H1 (cell line): Measurements from ENCODE around the gene PRKD1. TPM values are rescaled to one million over a fixed set of nuclear protein-coding genes. Genes with fewer than 3 reads are reported as not detected.

ENCODE experiments used
- CTCF ChIA-PET: fragments of 300-600 bp; sonication (Branson Sonifier 250); formaldehyde crosslinking; loops from one replicate; lab custom pipeline; 2021; ENCODE audit not compliant: partially characterized antibody; lab: Charles Lee
- POLR2A ChIA-PET: fragments of 300-600 bp; sonication (Branson Sonifier 250); formaldehyde crosslinking; loops from one replicate; lab custom pipeline; 2021; ENCODE audit warnings: inconsistent platforms; ENCODE audit not compliant: partially characterized antibody; lab: Charles Lee
- DNase-seq, 2 experiments: peaks; one replicate each; pipeline versions ENCODE4 v3.0.0 to v3.0.0-alpha.2; 2010 to 2022; ENCODE audit warnings: low spot score in 2 of 2, low read depth in 1 of 2, mixed read lengths in 1 of 2
- FAIRE-seq: peaks from 2 replicates; lab custom pipeline; 2011; peaks lifted over from hg19 to GRCh38; lab: Jason Lieb, UNC
- H2AFZ ChIP-seq: 2 replicates; pipeline ENCODE4 v1.8.1; 2012; ENCODE audit warnings: low read length, inconsistent platforms
- H2AK5ac ChIP-seq: 2 replicates; pipeline ENCODE4 v1.6.1; 2013; ENCODE audit warnings: low read depth, low read length
- H2BK120ac ChIP-seq: replicated peaks from 2 replicates; pipeline ENCODE3; 2013; ENCODE audit warnings: low read depth, low read length, inconsistent platforms
- H2BK12ac ChIP-seq: 2 replicates; pipeline ENCODE4 v1.6.1; 2013; ENCODE audit warnings: low read depth, low read length
- H2BK15ac ChIP-seq: 2 replicates; pipeline ENCODE4 v1.6.1; 2013; ENCODE audit warnings: low read length
- H2BK20ac ChIP-seq: 2 replicates; pipeline ENCODE4 v1.6.1; 2013; ENCODE audit warnings: low read length
- H2BK5ac ChIP-seq: 2 replicates; pipeline ENCODE4 v1.6.1; 2013; ENCODE audit warnings: low read depth, low read length
- H3K14ac ChIP-seq: 2 replicates; pipeline ENCODE4 v1.6.1; 2013; ENCODE audit warnings: inconsistent platforms; ENCODE audit not compliant: insufficient read length
- H3K18ac ChIP-seq: 2 replicates; pipeline ENCODE4 v1.6.1; 2013; ENCODE audit warnings: low read length; ENCODE audit errors: extremely low read depth
- H3K23ac ChIP-seq: 2 replicates; pipeline ENCODE4 v1.6.1; 2013; ENCODE audit warnings: inconsistent platforms; ENCODE audit not compliant: insufficient read length
- H3K23me2 ChIP-seq: 2 replicates; pipeline ENCODE4 v1.6.1; 2013; ENCODE audit warnings: low read depth, low read length
- H3K27ac ChIP-seq: 2 replicates; pipeline ENCODE4 v1.6.1; 2011; ENCODE audit warnings: low read depth, low read length, inconsistent platforms
- H3K27me3 ChIP-seq, 4 experiments: replicated peaks in 1 of 4; 1 replicate in 1 of 4; 2 replicates in 3 of 4; pipeline versions ENCODE4 v1.6.1 to v1.8.1; 2011 to 2013; ENCODE audit warnings: low read length in 3 of 4, mild to moderate bottlenecking in 3 of 4, inconsistent platforms in 2 of 4, mixed read lengths in 2 of 4, moderate library complexity in 1 of 4; ENCODE audit not compliant: control insufficient read depth in 3 of 4, insufficient read depth in 3 of 4; ENCODE audit errors: extremely low read depth in 1 of 4
- H3K36me3 ChIP-seq, 4 experiments: 2 replicates each; pipeline versions ENCODE4 v1.6.1 to v1.8.1; 2011 to 2013; ENCODE audit warnings: mild to moderate bottlenecking in 4 of 4, low read length in 3 of 4, moderate library complexity in 2 of 4, control low read depth in 1 of 4, inconsistent platforms in 1 of 4; ENCODE audit not compliant: insufficient read depth in 4 of 4, control insufficient read depth in 2 of 4
- H3K4ac ChIP-seq: replicated peaks from 2 replicates; pipeline ENCODE3; 2013; ENCODE audit warnings: low read length, low read depth, mixed read lengths, inconsistent platforms; ENCODE audit not compliant: insufficient read length
- H3K4me1 ChIP-seq, 4 experiments: replicated peaks in 1 of 4; 1 replicate in 1 of 4; 2 replicates in 3 of 4; pipeline versions ENCODE4 v1.6.1 to v1.8.1; 2011 to 2013; ENCODE audit warnings: low read length in 3 of 4, inconsistent platforms in 2 of 4, mixed read lengths in 1 of 4; ENCODE audit not compliant: insufficient read depth in 4 of 4, control insufficient read depth in 3 of 4
- H3K4me2 ChIP-seq, 2 experiments: 2 replicates each; pipeline versions ENCODE4 v1.6.1 to v1.8.1; 2011 to 2013; ENCODE audit warnings: low read depth in 2 of 2, low read length in 2 of 2, control low read depth in 1 of 2, inconsistent platforms in 1 of 2, mild to moderate bottlenecking in 1 of 2; ENCODE audit not compliant: insufficient read depth in 1 of 2
- H3K4me3 ChIP-seq, 4 experiments: fragments of 200-600, 300-600 bp in 1 of 4; sonication (generic), shearing (Covaris generic), sonication (Bioruptor Twin) in 1 of 4; 2 replicates each; pipeline versions ENCODE4 v1.5.1 to v1.8.1; 2011 to 2016; ENCODE audit warnings: low read length in 4 of 4, low read depth in 3 of 4, control low read depth in 2 of 4, inconsistent platforms in 2 of 4, mild to moderate bottlenecking in 2 of 4, mixed read lengths in 1 of 4, moderate library complexity in 1 of 4; ENCODE audit not compliant: insufficient read depth in 2 of 4; ENCODE audit errors: extremely low read depth in 1 of 4
- H3K56ac ChIP-seq: replicated peaks from 2 replicates; pipeline ENCODE3; 2013; ENCODE audit warnings: low read depth, mild to moderate bottlenecking, mixed read lengths, low read length, inconsistent platforms; ENCODE audit not compliant: insufficient read length
- H3K79me1 ChIP-seq: 2 replicates; pipeline ENCODE4 v1.6.1; 2013; ENCODE audit warnings: low read depth, low read length, control low read depth
- H3K79me2 ChIP-seq, 2 experiments: 2 replicates each; pipeline versions ENCODE4 v1.6.1 to v1.8.1; 2012 to 2013; ENCODE audit warnings: low read length in 2 of 2, mild to moderate bottlenecking in 2 of 2, inconsistent platforms in 1 of 2; ENCODE audit not compliant: insufficient read depth in 2 of 2, control insufficient read depth in 1 of 2
- H3K9ac ChIP-seq, 4 experiments: replicated peaks in 1 of 4; 1 replicate in 1 of 4; 2 replicates in 3 of 4; pipeline versions ENCODE4 v1.6.1 to v1.8.1; 2011 to 2013; ENCODE audit warnings: low read depth in 3 of 4, low read length in 3 of 4, control low read depth in 2 of 4, mild to moderate bottlenecking in 2 of 4, moderate library complexity in 2 of 4, inconsistent platforms in 1 of 4; ENCODE audit errors: extremely low read depth in 1 of 4
- H3K9me3 ChIP-seq, 2 experiments: 2 replicates each; pipeline versions ENCODE4 v1.6.1 to v1.8.1; 2012 to 2013; ENCODE audit warnings: mild to moderate bottlenecking in 2 of 2, moderate library complexity in 2 of 2, control low read depth in 1 of 2, inconsistent platforms in 1 of 2, low read depth in 1 of 2, low read length in 1 of 2, mixed read lengths in 1 of 2; ENCODE audit not compliant: insufficient read depth in 2 of 2
- H4K20me1 ChIP-seq, 2 experiments: replicated peaks in 1 of 2; 2 replicates each; pipeline versions ENCODE3 to v1.8.1; 2011 to 2013; ENCODE audit warnings: inconsistent platforms in 2 of 2, low read length in 2 of 2, mild to moderate bottlenecking in 1 of 2; ENCODE audit not compliant: insufficient read depth in 2 of 2, control insufficient read depth in 1 of 2
- H4K5ac ChIP-seq: 2 replicates; pipeline ENCODE4 v1.6.1; 2013; ENCODE audit warnings: low read length, low read depth, mixed read lengths, inconsistent platforms; ENCODE audit not compliant: insufficient read length
- H4K8ac ChIP-seq: 2 replicates; pipeline ENCODE4 v1.8.0; 2013; ENCODE audit warnings: mild to moderate bottlenecking, moderate library complexity, low read length, inconsistent platforms; ENCODE audit not compliant: insufficient read depth; ENCODE audit errors: extremely low read depth
- H4K91ac ChIP-seq: replicated peaks from 2 replicates; pipeline ENCODE3; 2013; ENCODE audit warnings: low read length, mixed read lengths, inconsistent platforms; ENCODE audit not compliant: insufficient read length
- EGR1 ChIP-seq: IDR thresholded peaks from 2 replicates; pipeline ENCODE4 v1.6.1; 2011; ENCODE audit warnings: low read depth, low read length, borderline replicate concordance
- HDAC2 ChIP-seq, 2 experiments: fragments of 300-600 bp in 1 of 2; sonication (generic) in 1 of 2; IDR thresholded peaks; 2 replicates each; pipeline ENCODE4 v1.6.1; 2011 to 2012; ENCODE audit warnings: low read depth in 2 of 2, low read length in 2 of 2, mild to moderate bottlenecking in 2 of 2, moderate library complexity in 2 of 2, borderline replicate concordance in 1 of 2, inconsistent platforms in 1 of 2
- SUZ12 ChIP-seq: fragments of 200-600 bp; sonication (generic); IDR thresholded peaks from 2 replicates; pipeline ENCODE4 v1.6.1; 2012; ENCODE audit warnings: mild to moderate bottlenecking, inconsistent platforms, low read length, moderate library complexity, mixed read lengths
- WGBS, 2 experiments: shearing (Covaris generic) in 1 of 2; methylation state at CpG; one replicate each; pipeline versions ENCODE4 v1.1.6 to v1.1.7; 2013 to 2015; ENCODE audit warnings: low lambda C conversion rate in 2 of 2, mixed read lengths in 2 of 2, inconsistent platforms in 1 of 2, low coverage in 1 of 2, missing lambda C conversion rate in 1 of 2; ENCODE audit not compliant: insufficient replicate concordance in 2 of 2, insufficient coverage in 1 of 2, insufficient read length in 1 of 2; ENCODE audit errors: extremely low coverage in 1 of 2, missing lambda C conversion rate in 1 of 2; 5-methylcytosine and 5-hydroxymethylcytosine counted together
- polyA plus RNA-seq, 7 experiments: library from polyadenylated mRNA; depleted of rRNA in 3 of 7; stranded (reverse) in 5 of 7; unstranded in 2 of 7; fragments of >200 nt in 5 of 7; fragments of 200-250 nt in 2 of 7; gene quantifications; 1 replicate in 5 of 7; 2 replicates in 1 of 7; 4 replicates in 1 of 7; pipeline versions ENCODE4 v1.2.1 to v1.2.3, GENCODE V29; 2011 to 2013; ENCODE audit warnings: missing spikeins in 2 of 7, mixed read lengths in 2 of 7
- total RNA-seq: library from RNA; stranded (reverse); fragmentation: NEBNext Ultra II Directional; extraction: Animal tissue kit (Norgen Biotek cat#: 25700); gene quantifications from 2 replicates; pipeline ENCODE4 v1.2.1, GENCODE V29; 2021

The PRKD1 gene
- total and polyA plus RNA-seq, 2 of the 8 experiments (the other 6 are each of a cell fraction or from before 2014, with no cell fraction given), result 3.6 to 6.8 TPM

DNA sequence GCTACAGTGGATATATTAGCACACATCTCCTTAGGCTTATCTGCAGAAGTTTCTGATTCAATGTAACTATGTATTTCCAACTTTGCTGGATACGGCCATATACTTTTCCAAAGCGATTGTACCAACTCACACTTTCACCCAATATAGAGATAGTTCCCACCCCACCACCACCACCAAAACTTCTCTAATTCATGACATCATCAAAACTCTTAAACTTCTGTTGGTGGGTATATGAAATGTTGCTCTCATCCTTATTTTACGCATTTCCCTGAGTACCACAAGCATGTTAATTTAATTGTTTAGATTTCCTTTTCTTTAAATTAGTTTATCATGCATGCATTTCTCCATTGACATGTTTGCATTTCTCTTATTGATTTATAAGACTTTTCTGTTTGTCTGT lies 95.6 kb downstream of the PRKD1 start:
- Histone ChIP-seq H3K4ac (no peak overlapping the region), H2BK120ac (no peak overlapping the region), H4K5ac (no peak overlapping the region), H2BK15ac (no peak overlapping the region), H3K36me3 (no peaks in the 10 kb centered on the region), H3K4me2 (no peak overlapping the region), H3K27me3 (no peaks in the 10 kb centered on the region)
- POLR2A ChIA-PET, result no interaction called here
- TF ChIP-seq EGR1, result no peak
- no peak for TF ChIP-seq HDAC2 (IDR thresholded peaks at IDR 0.05; ENCODE audit: borderline replicate concordance in 1 of 2, low read depth in 2 of 2, low read length in 2 of 2)
- TF ChIP-seq SUZ12, result no peak
- TF ChIP-seq, all 59 proteins: peak for 0
- Histone ChIP-seq H3K14ac (no peak overlapping the region), H3K4me1 (no peaks in the 10 kb centered on the region), H2AK5ac (no peak overlapping the region), H2AFZ (no peak overlapping the region), H4K20me1 (no peaks in the 10 kb centered on the region), H4K8ac (no peak overlapping the region), H3K9me3 (no peaks in the 10 kb centered on the region), H3K4me3 (no peak overlapping the region), H2BK12ac (no peak overlapping the region), H3K79me2 (no peaks in the 10 kb centered on the region), H4K91ac (no peak overlapping the region), H3K79me1 (no peaks in the 10 kb centered on the region), H2BK20ac (no peak overlapping the region), H3K9ac (no peak overlapping the region), H3K23me2 (no peaks in the 10 kb centered on the region), H2BK5ac (no peak overlapping the region), H3K18ac (no peak overlapping the region), H3K23ac (no peak overlapping the region), H3K56ac (no peak overlapping the region), H3K27ac (no peak overlapping the region)
- no peak for FAIRE-seq
- DNase-seq, result no peak
- WGBS, 2 experiments, result 93% methylated on average over 3 of the region's 3 CpGs; no CpG with 5 or more reads in 1 of the 2 experiments
- CTCF ChIA-PET, result no interaction called here
